HCT116 (cell line): ENCODE measurements around the gene FBXL17. TPM values are rescaled to one million over a fixed set of nuclear protein-coding genes. Genes with fewer than 3 reads are reported as not detected.

Source experiments
- ATAC-seq: fragments of 200-7000 bp; cut with Tn5 transposase; 2 replicates; pipeline ENCODE4 v1.9.1; 2020; ENCODE audit warnings: mild to moderate bottlenecking, moderate library complexity
- BruUV-seq: library from RNA; stranded (reverse); fragments of 400-500 nt; replicated peaks from 2 replicates; lab custom pipeline; 2021; lab: Mats Ljungman, UMichigan
- CTCF ChIA-PET: fragments of 300-600 bp; sonication (Branson Sonifier 250); formaldehyde crosslinking; loops from one replicate; lab custom pipeline; 2021; ENCODE audit warnings: antibody characterized with exemption; lab: Charles Lee
- POLR2A ChIA-PET: fragments of 300-600, 350-600 bp; sonication (Branson Sonifier 250); formaldehyde crosslinking; loops from one replicate; lab custom pipeline; 2021; ENCODE audit warnings: antibody characterized with exemption; lab: Charles Lee
- RAD21 ChIA-PET, 2 experiments: fragments of 300-600 bp; sonication (Branson Sonifier 250); formaldehyde crosslinking; loops; one replicate each; lab custom pipeline; 2023; ENCODE audit warnings: low total read pairs in 2 of 2; ENCODE audit not compliant: uncharacterized antibody in 2 of 2, unreplicated experiment in 2 of 2, low non-redundant PET in 1 of 2; lab: Charles Lee
- DNase-seq: peaks from one replicate; pipeline ENCODE4 v3.0.0-alpha.2; 2010; ENCODE audit warnings: low read depth, low spot score
- H2AFZ ChIP-seq: fragments of 200-600 bp; shearing (Covaris generic), sonication (generic); 2 replicates; pipeline ENCODE4 v1.6.1; 2017; ENCODE audit warnings: low read depth, mixed run types, mixed read lengths, antibody characterized with exemption, low read length; ENCODE audit not compliant: poor library complexity, severe bottlenecking
- H3K27ac ChIP-seq: 2 replicates; pipeline ENCODE4 v1.5.1; 2012; ENCODE audit warnings: low read depth, low read length
- H3K27me3 ChIP-seq: fragments of 200-600 bp; sonication (generic); 2 replicates; pipeline ENCODE4 v1.6.1; 2016; ENCODE audit warnings: mixed run types, low read length, mixed read lengths; ENCODE audit not compliant: insufficient read depth
- H3K36me3 ChIP-seq, 2 experiments: fragments of 200-500 bp in 1 of 2; fragments of 200-600 bp in 1 of 2; sonication (Bioruptor generic) in 1 of 2; sonication (generic) in 1 of 2; 2 replicates each; pipeline versions ENCODE4 v1.5.1 to v1.6.1; 2014 to 2016; ENCODE audit warnings: low read length in 2 of 2, inconsistent platforms in 1 of 2, mixed read lengths in 1 of 2, mixed run types in 1 of 2; ENCODE audit not compliant: insufficient read depth in 2 of 2, control insufficient read depth in 1 of 2
- H3K4me1 ChIP-seq, 2 experiments: fragments of 200-600 bp in 1 of 2; sonication (generic) in 1 of 2; 2 replicates each; pipeline versions ENCODE4 v1.5.1 to v1.6.1; 2012 to 2017; ENCODE audit warnings: low read length in 2 of 2, inconsistent platforms in 1 of 2, mild to moderate bottlenecking in 1 of 2, mixed read lengths in 1 of 2, mixed run types in 1 of 2, moderate library complexity in 1 of 2; ENCODE audit not compliant: insufficient read depth in 2 of 2, control insufficient read depth in 1 of 2
- H3K4me2 ChIP-seq: fragments of 200-600 bp; sonication (generic); 2 replicates; pipeline ENCODE4 v1.6.1; 2017; ENCODE audit warnings: mixed run types, low read length, mixed read lengths
- H3K4me3 ChIP-seq, 2 experiments: fragments of 200-600 bp in 1 of 2; sonication (generic) in 1 of 2; replicated peaks in 1 of 2; 2 replicates each; pipeline ENCODE4 v1.5.1; 2011 to 2016; ENCODE audit warnings: low read length in 2 of 2, control low read depth in 1 of 2, low read depth in 1 of 2, mild to moderate bottlenecking in 1 of 2, mixed read lengths in 1 of 2, mixed run types in 1 of 2
- H3K79me2 ChIP-seq: fragments of 200-600 bp; sonication (generic); 2 replicates; pipeline ENCODE4 v1.6.1; 2017; ENCODE audit warnings: mild to moderate bottlenecking, mixed run types, low read length, moderate library complexity, mixed read lengths; ENCODE audit not compliant: insufficient read depth
- H3K9ac ChIP-seq: fragments of 200-600 bp; sonication (generic); 2 replicates; pipeline ENCODE4 v1.6.1; 2016; ENCODE audit warnings: low read length, mixed read lengths
- H3K9me2 ChIP-seq: fragments of 200-600 bp; sonication (generic), shearing (Covaris generic); 2 replicates; pipeline ENCODE4 v1.6.1; 2017; ENCODE audit warnings: mixed run types, mild to moderate bottlenecking, moderate library complexity; ENCODE audit not compliant: insufficient read depth
- H3K9me3 ChIP-seq, 2 experiments: fragments of 200-500 bp in 1 of 2; fragments of 200-600 bp in 1 of 2; sonication (Bioruptor generic) in 1 of 2; sonication (generic) in 1 of 2; 2 replicates each; pipeline ENCODE4 v1.6.1; 2014 to 2017; ENCODE audit warnings: low read length in 2 of 2, mixed read lengths in 2 of 2, inconsistent platforms in 1 of 2, low read depth in 1 of 2, mild to moderate bottlenecking in 1 of 2, mixed run types in 1 of 2, moderate library complexity in 1 of 2; ENCODE audit not compliant: control insufficient read depth in 1 of 2, insufficient read depth in 1 of 2
- H4K20me1 ChIP-seq: fragments of 200-600 bp; sonication (generic), shearing (Covaris generic); 2 replicates; pipeline ENCODE4 v1.6.1; 2017; ENCODE audit warnings: mixed run types, mild to moderate bottlenecking, moderate library complexity; ENCODE audit not compliant: insufficient read depth
- CBX3 ChIP-seq: IDR thresholded peaks from 2 replicates; pipeline ENCODE4 v1.6.1; 2012; ENCODE audit warnings: low read depth
- CEBPB ChIP-seq: IDR thresholded peaks from 2 replicates; pipeline ENCODE4 v1.6.1; 2012; ENCODE audit warnings: low read depth
- EGR1 ChIP-seq: IDR thresholded peaks from 2 replicates; pipeline ENCODE4 v1.6.1; 2012; ENCODE audit warnings: low read depth
- ELF1 ChIP-seq: IDR thresholded peaks from 2 replicates; pipeline ENCODE4 v1.6.1; 2012; ENCODE audit warnings: low read depth, borderline replicate concordance
- EZH2 ChIP-seq: fragments of 200-600 bp; sonication (generic); IDR thresholded peaks from 2 replicates; pipeline ENCODE4 v1.6.1; 2017; ENCODE audit warnings: antibody characterized with exemption, mixed run types
- EZH2phosphoT487 ChIP-seq: fragments of 200-600 bp; IDR thresholded peaks from 2 replicates; pipeline ENCODE4 v1.6.1; 2018; ENCODE audit warnings: antibody characterized with exemption, borderline replicate concordance
- MAX ChIP-seq: IDR thresholded peaks from 2 replicates; pipeline ENCODE4 v1.6.1; 2012
- POLR2AphosphoS5 ChIP-seq: IDR thresholded peaks from 2 replicates; pipeline ENCODE4 v1.6.1; 2011; ENCODE audit warnings: mild to moderate bottlenecking, low read depth, low read length, moderate library complexity
- REST ChIP-seq: IDR thresholded peaks from 2 replicates; pipeline ENCODE4 v1.6.1; 2012; ENCODE audit warnings: low read depth
- SP1 ChIP-seq: IDR thresholded peaks from 2 replicates; pipeline ENCODE4 v1.6.1; 2012; ENCODE audit warnings: low read depth
- SRF ChIP-seq: IDR thresholded peaks from 2 replicates; pipeline ENCODE4 v1.6.1; 2012; ENCODE audit warnings: low read depth
- TCF7L2 ChIP-seq: IDR thresholded peaks from 2 replicates; pipeline ENCODE4 v1.7.0; 2011; ENCODE audit warnings: borderline replicate concordance, inconsistent platforms; ENCODE audit not compliant: insufficient read depth, insufficient read length; ENCODE audit errors: extremely low read depth
- ZFX ChIP-seq: fragments of 450-650 bp; IDR thresholded peaks from 2 replicates; pipeline ENCODE4 v1.6.1; 2017
- intact Hi-C: fragments of 100-400 bp; cut with micrococcal nuclease; formaldehyde crosslinking; loops from 2 replicates; pipeline ENCODE4 v1.10.0; 2022
- total RNA-seq: library from RNA; stranded (reverse); gene quantifications from one replicate; pipeline ENCODE4 v1.2.1, GENCODE V29; 2021; ENCODE audit not compliant: unreplicated experiment

The FBXL17 gene
- total RNA-seq, 1 experiment from 2014 or later = 9.4 TPM

- TF ChIP-seq ELF1 (no peak), EZH2phosphoT487 (no peak)
Measured at GRCh38 chr5:107826311-107827000, 555.4 kb downstream of the FBXL17 start (continued).

- intact Hi-C loops = loop anchor here (5.0 kb wide), 1 partner anchor 633 kb away; no protein-coding TSS in a partner anchor
- Histone ChIP-seq H3K27ac (no peak overlapping the region), H4K20me1 (no peaks in the 10 kb centered on the region), H3K27me3 (no peaks in the 10 kb centered on the region), H3K4me1 (no peaks in the 10 kb centered on the region), H3K9me3 (no peaks in the 10 kb centered on the region), H2AFZ (no peak overlapping the region), H3K9me2 (no peaks in the 10 kb centered on the region), H3K36me3 (no peaks in the 10 kb centered on the region), H3K9ac (no peak overlapping the region)
- CTCF ChIA-PET = no interaction called here
- RAD21 ChIA-PET = no interaction called here
- POLR2A ChIA-PET = no interaction called here
- no peak for ATAC-seq
- TF ChIP-seq ZFX (no peak), CEBPB (no peak), TCF7L2 (no peak), CBX3 (no peak), SP1 (no peak), EGR1 (no peak), ELF1 (no peak), POLR2AphosphoS5 (no peak), SRF (no peak), EZH2 (no peak), EZH2phosphoT487 (no peak), MAX (no peak), REST (no peak)
- TF ChIP-seq, all 23 proteins: peak for 0
- BruUV-seq = no TSS peak
- no peak overlapping the region for H3K4me3 ChIP-seq
- DNase-seq = no peak
- no peaks in the 10 kb centered on the region for H3K79me2 ChIP-seq
- H3K4me2 ChIP-seq = no peak overlapping the region
Measured at GRCh38 chr5:107824821-107825220, 557.1 kb downstream of the FBXL17 start.
